ENCODE measurements around the gene ATP6AP2. TPM values are rescaled to one million over a fixed set of nuclear protein-coding genes. Genes with fewer than 3 reads are reported as not detected.

The ATP6AP2 gene
- total and polyA plus RNA-seq, 2 of the 4 experiments (the other 2 are of a cell fraction) = 76.2 to 175 TPM

- Histone ChIP-seq H2BK120ac (ENCODE audit: low read depth, low read length) (no peak within 1 kb of the TSS), H2AK9ac (replicated peaks; ENCODE audit: low read depth, low read length, poor library complexity) (peak within 1 kb of the TSS; percentile 91), H3K36me3 (ENCODE audit: control insufficient read depth, insufficient read depth, low read length) (no peaks in the 10 kb centered on the region), H3K14ac (replicated peaks; ENCODE audit: low read depth, low read length) (peak within 1 kb of the TSS; percentile 43; the same call in 1 of the 2 replicates), H3K4me2 (ENCODE audit: low read depth, low read length) (peak within 1 kb of the TSS; percentile 96), H2AFZ (replicated peaks; ENCODE audit: low read length, poor library complexity) (peak within 1 kb of the TSS; percentile 90), H3K9ac (ENCODE audit: low read depth, low read length) (peak within 1 kb of the TSS; percentile 75), H2BK20ac (ENCODE audit: low read depth, low read length) (no peak within 1 kb of the TSS), H3K9me1 (ENCODE audit: insufficient read depth, low read length) (no peaks in the 10 kb centered on the region), H4K20me1 (ENCODE audit: insufficient read depth, low read length) (0 out of 2 replicates have a peak, but pooled peaks cover 8% of the 10 kb centered on the region), H2BK5ac (ENCODE audit: low read depth, low read length, poor library complexity, severe bottlenecking) (peak within 1 kb of the TSS; percentile 51), H4K91ac (ENCODE audit: insufficient read depth, low read depth, low read length) (peak within 1 kb of the TSS; percentile 15), H3K56ac (ENCODE audit: extremely low read depth, insufficient read depth, low read length) (peak within 1 kb of the TSS; percentile 50; the same call in 1 of the 2 replicates), H3K9me3 (ENCODE audit: control insufficient read depth, insufficient read depth, low read length) (no peaks in the 10 kb centered on the region), H3K79me1 (ENCODE audit: low read depth in 1 of 2, low read length in 2 of 2) (peaks cover 0 to 19% of the 10 kb centered on the region in 2 experiments; a peak in 2 of 4 replicates), H4K8ac (ENCODE audit: low read depth in 2 of 2, low read length in 2 of 2) (peak within 1 kb of the TSS; percentile 61 to 90), H3K27ac (ENCODE audit: insufficient read depth, low read length) (peak within 1 kb of the TSS; percentile 74), H3K4me1 (ENCODE audit: control insufficient read depth, insufficient read depth, low read length) (no peaks in the 10 kb centered on the region), H3K27me3 (ENCODE audit: control insufficient read depth, insufficient read depth, low read length) (no peaks in the 10 kb centered on the region), H4K5ac (ENCODE audit: low read depth, low read length) (peak within 1 kb of the TSS; percentile 68), H3K23ac (ENCODE audit: low read depth, low read length) (peak within 1 kb of the TSS; percentile 84), H3K4me3 (ENCODE audit: insufficient read depth, low read depth, low read length) (peak within 1 kb of the TSS; percentile 92), H3K4ac (ENCODE audit: low read depth, low read length) (peak within 1 kb of the TSS; percentile 67), H3K18ac (ENCODE audit: low read depth, low read length) (no peak within 1 kb of the TSS), H2BK15ac (ENCODE audit: low read depth, low read length) (no peak within 1 kb of the TSS), H2AK5ac (ENCODE audit: low read depth, low read length) (peak within 1 kb of the TSS; percentile 48)
- intact Hi-C loops (cut with micrococcal nuclease) = loop anchor here (1.0 kb wide), 1 partner anchor 103 kb away; no protein-coding TSS in a partner anchor
- no peak for TF ChIP-seq MAZ (IDR thresholded peaks at IDR 0.05; ENCODE audit: borderline replicate concordance, low read depth, low read length)
- peak; percentile 69; the same call in 1 of the 2 replicates for TF ChIP-seq BHLHE40 (IDR thresholded peaks at IDR 0.05; ENCODE audit: low read depth, low read length)
- no peak for TF ChIP-seq RFX5 (IDR thresholded peaks at IDR 0.05; ENCODE audit: low read depth, low read length)
- peak; percentile 60; the same call in 1 of the 2 replicates for TF ChIP-seq MXI1 (IDR thresholded peaks at IDR 0.05; ENCODE audit: borderline replicate concordance, low read depth, low read length)
- 0 out of 2 replicates have a peak, but pooled peaks have one; percentile 22 for TF ChIP-seq POLR2A (IDR thresholded peaks at IDR 0.05; ENCODE audit: low read depth, low read length)
- TF ChIP-seq MAFK (IDR thresholded peaks at IDR 0.05; ENCODE audit: low read depth, low read length) = no peak
- TF ChIP-seq CEBPB (IDR thresholded peaks at IDR 0.05; ENCODE audit: low read depth, low read length) = no peak
- TF ChIP-seq FOS (IDR thresholded peaks at IDR 0.05; ENCODE audit: low read depth, low read length) = no peak
- no peak for TF ChIP-seq RAD21 (IDR thresholded peaks at IDR 0.05; ENCODE audit: low read length)
- TF ChIP-seq USF2 (IDR thresholded peaks at IDR 0.05; ENCODE audit: low read depth, low read length) = no peak
- no TSS peak for BruUV-seq (replicated peaks)
- dilution Hi-C loops (cut with HindIII; ENCODE audit: low sequenced_read_pairs, unreplicated experiment) = no loop called here
- POLR2A ChIA-PET (ENCODE audit: unreplicated experiment) = no interaction called here
- CTCF ChIA-PET = interaction anchor here (0.6 kb wide), 2 partner anchors 9 to 146 kb away, joined by 3 read pairs; no protein-coding TSS in a partner anchor
- WGBS, 2 experiments (ENCODE audit: extremely low coverage in 2 of 2, insufficient read length in 1 of 2) = 24% methylated on average over 35 of the region's 66 CpGs; no CpG with 5 or more reads in 1 of the 2 experiments
- ATAC-seq (ENCODE audit: low read depth) (peak; percentile 74), DNase-seq (peak; percentile 83)
- in situ Hi-C loops (cut with MboI; ENCODE audit: low sequenced_read_pairs) = no loop called here
Measured at GRCh38 chrX:40647307-40648197, 66.8 kb downstream of the ATP6AP2 start, which contains the start of gene CXorf38. TSS of gene CXorf38 (minus strand) at chrX:40647561. CDS start at chrX:40647520, 41 bp downstream.

All from IMR-90 (cell line).